Mammary epithelial cell (primary cell): ENCODE results near the gene PPIL4.

Source experiments
- CTCF ChIP-seq, 2 donors: IDR thresholded peaks in 1 of 2; conservative IDR thresholded peaks in 1 of 2; 2 replicates each; pipeline ENCODE4 v1.5.1; 2011 to 2012; ENCODE audit warnings: inconsistent platforms in 2 of 2, low read length in 2 of 2, mild to moderate bottlenecking in 2 of 2, control low read depth in 1 of 2, low read depth in 1 of 2; ENCODE audit not compliant: insufficient read depth in 1 of 2; ENCODE audit errors: extremely low read depth in 1 of 2
- EZH2 ChIP-seq: IDR thresholded peaks from 2 replicates; pipeline ENCODE4 v1.6.1; 2012; ENCODE audit warnings: low read length, inconsistent platforms, borderline replicate concordance

- TF ChIP-seq CTCF (conservative IDR thresholded peaks at IDR 0.05 in 1 of 2, IDR thresholded peaks at IDR 0.05 in 1 of 2; ENCODE audit: extremely low read depth in 1 of 2, insufficient read depth in 1 of 2, low read depth in 1 of 2, low read length in 2 of 2), result no peak
- no peak for TF ChIP-seq EZH2
Observed at GRCh38 chr6:149480502-149481280, 65.2 kb downstream of the PPIL4 start.
